DMS114 treated with DMSO at 0.1 percent for 48 hours (cell line): ENCODE data around the gene PACRG.

Experiments
- DNase-seq: peaks from one replicate; lab custom pipeline; 2025; ENCODE audit not compliant: unreplicated experiment; lab: John Stamatoyannopoulos, UW

Gene PACRG

DNA sequence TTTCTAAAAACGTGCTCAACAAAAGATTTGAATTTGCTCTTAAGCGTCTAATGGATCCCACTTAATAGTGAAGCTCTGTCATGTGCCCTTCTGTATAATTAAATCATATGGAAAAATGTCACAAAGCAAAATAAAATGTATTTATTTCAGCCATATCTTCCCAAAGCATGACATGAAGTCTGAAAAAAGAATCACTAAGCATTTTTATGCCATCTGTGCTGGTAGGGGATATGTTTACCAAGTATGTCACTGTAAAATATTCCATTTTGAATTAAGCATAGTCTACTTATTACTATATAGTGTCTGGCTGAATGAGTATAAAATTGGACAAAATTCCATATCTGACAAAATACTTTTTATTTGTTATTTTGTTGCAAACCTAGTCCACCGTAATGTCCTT lies 438.7 kb downstream of the PACRG start:
- no peak for DNase-seq

GRCh38 chr6:163169521-163169920 lies 441.7 kb downstream of the PACRG start:
- DNase-seq: no peak

DNA sequence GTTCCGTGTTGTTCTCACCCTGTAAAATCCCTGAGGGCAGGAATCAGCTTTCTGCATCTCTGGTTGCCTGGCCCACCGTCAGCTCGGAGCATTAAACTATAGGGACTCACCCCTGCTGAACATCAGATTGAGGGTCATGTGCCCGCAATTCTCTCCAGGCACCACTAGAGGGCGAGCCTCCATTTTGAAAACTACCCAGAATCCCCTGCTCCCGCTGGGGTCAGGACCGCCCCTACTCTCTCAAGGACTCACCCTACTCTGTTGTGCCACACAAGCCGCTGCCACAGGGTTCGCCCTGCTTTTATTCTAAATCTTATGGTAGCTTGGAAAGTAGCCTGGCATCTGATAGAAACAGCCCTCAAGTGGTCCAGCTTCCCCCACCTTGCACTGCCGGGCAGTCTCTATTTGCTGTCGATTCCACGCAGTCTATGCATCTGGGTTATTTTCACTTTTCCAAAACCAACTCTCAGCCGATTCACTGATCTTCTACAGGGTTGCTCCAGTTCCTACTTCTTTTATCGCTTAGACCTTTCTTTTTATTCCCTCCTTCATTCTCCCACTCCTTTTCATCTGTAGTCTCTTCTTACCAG lies 442.6 kb downstream of the PACRG start:
- DNase-seq: no peak

- no peak for DNase-seq
Observed at GRCh38 chr6:163173741-163174140, 446.0 kb downstream of the PACRG start.

- no peak for DNase-seq
Observed at GRCh38 chr6:163175301-163175700, 447.5 kb downstream of the PACRG start.

- no peak for DNase-seq
Observed at GRCh38 chr6:163176097-163176496, 448.3 kb downstream of the PACRG start.

DNA sequence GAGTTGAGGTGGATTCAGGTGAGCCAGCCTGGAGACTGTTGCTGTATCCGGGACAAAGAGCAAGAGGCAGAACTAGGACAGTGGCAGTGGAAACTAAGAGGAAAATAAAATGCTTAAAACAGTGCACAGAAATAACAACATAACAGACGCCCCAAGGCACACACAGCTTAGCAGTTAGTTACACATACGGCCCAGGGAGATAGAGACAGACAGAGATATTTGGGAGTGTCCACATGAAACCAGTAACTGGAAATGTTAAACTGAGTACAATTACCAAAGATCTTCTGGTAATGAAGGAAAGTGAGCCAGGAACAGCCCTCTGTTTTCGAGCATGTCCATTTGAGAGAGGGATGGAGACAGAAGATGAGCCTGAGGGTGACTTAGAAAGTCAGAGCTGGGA lies 449.2 kb downstream of the PACRG start:
- no peak for DNase-seq

GRCh38 chr6:163177892-163178420 lies 450.2 kb downstream of the PACRG start:
- DNase-seq: no peak

GRCh38 chr6:163179061-163179460 lies 451.3 kb downstream of the PACRG start:
- no peak for DNase-seq

DNA sequence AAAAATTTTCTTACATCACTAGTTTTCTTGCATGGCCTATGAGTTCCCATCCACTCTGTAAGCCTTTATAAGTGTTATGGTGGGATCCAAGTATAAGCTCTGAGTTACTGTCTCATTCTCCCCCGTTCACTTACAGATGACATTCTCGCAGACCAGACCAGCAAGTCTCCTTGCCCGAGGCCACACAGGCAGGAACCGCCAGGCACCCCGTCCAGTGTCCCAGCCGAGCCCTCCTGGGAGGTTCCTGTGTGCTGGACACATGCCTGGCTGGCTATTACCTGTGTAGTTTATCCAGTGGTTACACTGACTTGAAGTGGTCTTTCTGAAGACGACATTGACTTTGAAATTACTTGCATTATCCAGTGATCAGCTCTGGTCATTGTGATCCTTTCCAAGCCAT lies 451.9 kb downstream of the PACRG start:
- DNase-seq: no peak

DNA sequence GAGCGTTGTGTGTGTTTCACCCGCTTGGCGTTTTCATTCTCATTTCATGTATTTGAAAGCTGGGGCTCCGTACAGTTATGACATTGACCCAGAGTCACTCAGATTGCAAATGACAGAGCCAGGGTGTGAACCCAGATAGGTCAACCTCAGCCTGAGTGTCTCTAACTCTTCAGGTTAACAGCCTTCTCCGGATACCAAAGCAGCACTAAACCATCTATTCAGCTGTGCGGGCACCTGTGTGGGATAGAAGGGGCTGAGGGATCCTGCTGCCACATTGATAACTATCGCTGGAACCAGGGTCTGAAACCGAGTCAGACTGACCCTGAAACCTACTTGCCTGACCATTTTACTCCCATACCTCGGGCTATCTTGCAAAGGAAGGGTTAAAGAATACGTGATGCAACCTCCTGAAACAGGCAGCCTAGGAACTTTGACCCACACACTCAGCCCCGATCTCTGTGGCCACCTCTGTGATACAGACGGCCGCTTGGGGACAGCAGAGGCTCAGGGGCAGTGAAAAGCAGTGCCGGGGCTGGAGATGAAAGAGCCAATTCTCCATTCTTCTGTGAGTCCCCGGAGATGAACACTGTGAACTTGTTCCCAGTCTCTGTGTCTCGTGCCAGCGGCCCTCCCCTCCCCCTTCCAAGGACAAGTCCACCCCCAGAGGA lies 453.2 kb downstream of the PACRG start:
- no peak for DNase-seq

GRCh38 chr6:163181666-163182180 lies 453.9 kb downstream of the PACRG start:
- no peak for DNase-seq

- DNase-seq: no peak
Observed at GRCh38 chr6:163182696-163183095, 454.9 kb downstream of the PACRG start.

DNA sequence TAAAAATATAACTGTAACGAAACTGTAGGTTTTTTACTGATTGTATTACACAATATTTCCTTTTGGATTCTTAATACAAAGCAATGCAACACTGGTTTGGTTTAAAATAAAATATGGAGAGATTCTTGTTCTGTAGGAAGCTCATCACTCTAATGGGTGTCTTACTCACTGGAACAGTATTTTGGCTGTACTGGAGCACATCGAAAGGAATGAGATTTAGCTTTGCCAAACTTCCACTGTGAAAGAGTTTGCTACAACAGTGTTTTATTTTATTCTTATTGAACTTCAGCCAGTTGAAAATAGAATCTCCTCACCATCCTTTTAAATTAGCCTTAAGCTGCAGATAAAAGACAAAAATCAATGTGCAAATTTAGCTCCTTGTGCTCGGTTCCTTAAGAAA lies 456.0 kb downstream of the PACRG start:
- DNase-seq: no peak

GRCh38 chr6:163185744-163186143 lies 458.0 kb downstream of the PACRG start:
- DNase-seq: no peak

DNA sequence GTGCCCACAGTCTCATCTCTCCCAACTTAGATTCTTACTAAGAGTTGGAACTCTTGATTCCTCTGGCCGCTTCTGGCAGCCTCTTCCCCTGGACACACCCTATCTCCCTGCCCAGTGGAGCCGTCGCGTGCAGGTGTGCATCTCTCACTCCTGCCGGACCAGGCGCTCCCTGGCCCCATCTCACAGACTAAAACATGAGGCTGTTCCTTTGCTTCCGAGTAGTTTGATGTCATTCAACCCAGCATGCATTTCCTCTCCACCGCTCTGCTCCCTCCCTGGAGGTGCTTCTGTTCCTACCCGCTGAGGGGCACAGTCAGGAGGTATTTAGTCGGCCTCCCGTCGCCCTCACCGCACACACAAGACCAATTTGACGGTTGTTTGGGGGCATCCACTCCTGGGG lies 458.8 kb downstream of the PACRG start:
- DNase-seq: no peak

- no peak for DNase-seq
Observed at GRCh38 chr6:163187201-163187600, 459.4 kb downstream of the PACRG start.

GRCh38 chr6:163187606-163188005 lies 459.8 kb downstream of the PACRG start:
- DNase-seq: no peak

GRCh38 chr6:163188746-163189145 lies 461.0 kb downstream of the PACRG start:
- no peak for DNase-seq

GRCh38 chr6:163189609-163190008 lies 461.8 kb downstream of the PACRG start:
- DNase-seq: no peak

GRCh38 chr6:163190786-163191185 lies 463.0 kb downstream of the PACRG start:
- DNase-seq: no peak

GRCh38 chr6:163191704-163192537 lies 464.1 kb downstream of the PACRG start:
- no peak for DNase-seq
